ENCODE data around the gene NANS. TPM values are rescaled to one million over a fixed set of nuclear protein-coding genes. Genes with fewer than 3 reads are reported as not detected.

NANS gene
- total RNA-seq, 1 experiment from 2014 or later, result 57.9 TPM

DNA sequence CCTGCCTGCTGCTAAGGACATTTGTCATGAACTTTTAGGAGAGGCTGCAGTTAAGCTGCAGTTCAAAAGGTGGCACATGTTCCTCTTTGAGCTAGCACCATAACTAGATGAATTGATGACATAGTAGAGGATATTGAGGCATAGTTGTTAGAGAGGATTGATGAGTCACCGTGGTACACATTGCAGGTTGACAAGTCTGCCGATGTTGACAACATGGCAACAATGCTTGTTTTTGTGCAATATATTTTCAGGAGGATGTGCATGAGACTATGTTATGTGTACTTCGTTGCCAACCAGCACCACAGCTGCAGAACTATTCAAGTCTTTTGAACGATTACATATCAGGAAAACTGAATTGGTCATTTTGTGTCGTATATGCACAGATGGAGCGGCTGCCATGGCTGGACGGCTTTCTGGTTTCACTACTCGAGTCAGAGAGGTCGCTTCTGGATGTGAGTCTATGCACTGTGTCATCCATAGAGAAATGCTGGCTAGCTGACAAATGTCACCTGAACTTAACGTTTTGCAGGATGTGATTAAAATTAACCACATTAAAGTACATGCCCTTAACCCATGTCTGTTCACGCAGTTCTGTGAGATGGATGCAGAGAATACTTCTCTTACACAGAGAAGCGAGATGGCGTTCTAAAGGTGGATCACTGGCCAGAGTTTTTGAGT, 49.1 kb upstream of the NANS start:
- H3K4me1 Mint-ChIP-seq, result peaks cover 3% of the 10 kb centered on the region
- peak; percentile 67 for TF ChIP-seq GABPB1 (CRISPR knock-in tag; IDR thresholded peaks at IDR 0.05)
- TF ChIP-seq, protein P1, sequence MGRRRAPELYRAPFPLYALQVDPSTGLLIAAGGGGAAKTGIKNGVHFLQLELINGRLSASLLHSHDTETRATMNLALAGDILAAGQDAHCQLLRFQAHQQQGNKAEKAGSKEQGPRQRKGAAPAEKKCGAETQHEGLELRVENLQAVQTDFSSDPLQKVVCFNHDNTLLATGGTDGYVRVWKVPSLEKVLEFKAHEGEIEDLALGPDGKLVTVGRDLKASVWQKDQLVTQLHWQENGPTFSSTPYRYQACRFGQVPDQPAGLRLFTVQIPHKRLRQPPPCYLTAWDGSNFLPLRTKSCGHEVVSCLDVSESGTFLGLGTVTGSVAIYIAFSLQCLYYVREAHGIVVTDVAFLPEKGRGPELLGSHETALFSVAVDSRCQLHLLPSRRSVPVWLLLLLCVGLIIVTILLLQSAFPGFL (CRISPR knock-in tag; IDR thresholded peaks at IDR 0.05; ENCODE audit: borderline replicate concordance), result no peak
- no peak for ATAC-seq
- H3K27me3 Mint-ChIP-seq (ENCODE audit: low read depth), result no peaks in the 10 kb centered on the region
- no peaks in the 10 kb centered on the region for H3K9me3 Mint-ChIP-seq
- CTCF ChIA-PET, result interaction anchor here (1.2 kb wide), 1 partner anchor 85 kb away, joined by 3 read pairs; the partner anchor contains the start of gene TRMO
- no peak for DNase-seq (ENCODE audit: low spot score)
- POLR2A ChIA-PET, result no interaction called here
- H3K36me3 Mint-ChIP-seq, result peaks cover 71% of the 10 kb centered on the region
- no peak overlapping the region for H3K27ac Mint-ChIP-seq
- no peak overlapping the region for H3K4me3 Mint-ChIP-seq

DNA sequence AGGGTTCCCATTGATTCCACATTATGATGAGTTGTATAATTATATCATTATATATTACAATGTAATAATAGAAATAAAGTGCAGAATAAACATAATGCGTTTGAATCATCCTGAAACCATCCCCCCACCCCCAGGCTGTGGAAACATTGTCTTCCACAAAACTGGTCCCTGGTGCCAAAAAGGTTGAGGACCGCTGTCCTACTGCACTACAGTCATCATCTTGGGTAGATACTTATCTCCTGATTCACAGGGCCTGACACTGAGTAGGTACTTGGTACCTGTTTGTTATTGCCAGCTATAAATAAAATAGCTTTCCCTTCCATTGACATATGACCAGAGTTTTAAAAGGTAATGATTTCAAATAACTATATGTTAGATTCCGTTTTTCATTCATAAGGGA, 47.8 kb upstream of the NANS start:
- ChIA-PET POLR2A (interaction anchor here (0.5 kb wide), 1 partner anchor 84 kb away, joined by 3 read pairs; no protein-coding TSS in a partner anchor), CTCF (interaction anchor here (0.6 kb wide), 1 partner anchor 235 kb away, joined by 5 read pairs; no protein-coding TSS in a partner anchor)
- Mint-ChIP-seq H3K36me3 (peaks cover 85% of the 10 kb centered on the region), H3K27me3 (ENCODE audit: low read depth) (no peaks in the 10 kb centered on the region), H3K4me1 (peaks cover 3% of the 10 kb centered on the region), H3K27ac (no peak overlapping the region), H3K4me3 (no peak overlapping the region), H3K9me3 (no peaks in the 10 kb centered on the region)
- DNase-seq (ENCODE audit: low spot score), result no peak
- ATAC-seq, result no peak
- TF ChIP-seq, protein P2, sequence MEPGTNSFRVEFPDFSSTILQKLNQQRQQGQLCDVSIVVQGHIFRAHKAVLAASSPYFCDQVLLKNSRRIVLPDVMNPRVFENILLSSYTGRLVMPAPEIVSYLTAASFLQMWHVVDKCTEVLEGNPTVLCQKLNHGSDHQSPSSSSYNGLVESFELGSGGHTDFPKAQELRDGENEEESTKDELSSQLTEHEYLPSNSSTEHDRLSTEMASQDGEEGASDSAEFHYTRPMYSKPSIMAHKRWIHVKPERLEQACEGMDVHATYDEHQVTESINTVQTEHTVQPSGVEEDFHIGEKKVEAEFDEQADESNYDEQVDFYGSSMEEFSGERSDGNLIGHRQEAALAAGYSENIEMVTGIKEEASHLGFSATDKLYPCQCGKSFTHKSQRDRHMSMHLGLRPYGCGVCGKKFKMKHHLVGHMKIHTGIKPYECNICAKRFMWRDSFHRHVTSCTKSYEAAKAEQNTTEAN (CRISPR knock-in tag; IDR thresholded peaks at IDR 0.05), result no peak
- TF ChIP-seq ZNF263 (CRISPR knock-in tag; IDR thresholded peaks at IDR 0.05; ENCODE audit: low read depth) (no peak), NR2C2 (CRISPR knock-in tag; IDR thresholded peaks at IDR 0.05) (no peak), ZNF121 (CRISPR knock-in tag; IDR thresholded peaks at IDR 0.05) (no peak), EMX1 (CRISPR knock-in tag; IDR thresholded peaks at IDR 0.05) (no peak), CREM (CRISPR knock-in tag; IDR thresholded peaks at IDR 0.05) (no peak), ESRRA (CRISPR knock-in tag; IDR thresholded peaks at IDR 0.05; ENCODE audit: borderline replicate concordance) (no peak), TP53 (CRISPR knock-in tag; IDR thresholded peaks at IDR 0.05) (no peak), GTF2I (CRISPR knock-in tag; conservative IDR thresholded peaks at IDR 0.05) (no peak), FOXK1 (CRISPR knock-in tag; IDR thresholded peaks at IDR 0.05) (no peak), PRRX2 (CRISPR knock-in tag; IDR thresholded peaks at IDR 0.05) (no peak), IRF2 (CRISPR knock-in tag; IDR thresholded peaks at IDR 0.05; ENCODE audit: borderline replicate concordance, low read depth) (no peak)
- TF ChIP-seq, protein P3, sequence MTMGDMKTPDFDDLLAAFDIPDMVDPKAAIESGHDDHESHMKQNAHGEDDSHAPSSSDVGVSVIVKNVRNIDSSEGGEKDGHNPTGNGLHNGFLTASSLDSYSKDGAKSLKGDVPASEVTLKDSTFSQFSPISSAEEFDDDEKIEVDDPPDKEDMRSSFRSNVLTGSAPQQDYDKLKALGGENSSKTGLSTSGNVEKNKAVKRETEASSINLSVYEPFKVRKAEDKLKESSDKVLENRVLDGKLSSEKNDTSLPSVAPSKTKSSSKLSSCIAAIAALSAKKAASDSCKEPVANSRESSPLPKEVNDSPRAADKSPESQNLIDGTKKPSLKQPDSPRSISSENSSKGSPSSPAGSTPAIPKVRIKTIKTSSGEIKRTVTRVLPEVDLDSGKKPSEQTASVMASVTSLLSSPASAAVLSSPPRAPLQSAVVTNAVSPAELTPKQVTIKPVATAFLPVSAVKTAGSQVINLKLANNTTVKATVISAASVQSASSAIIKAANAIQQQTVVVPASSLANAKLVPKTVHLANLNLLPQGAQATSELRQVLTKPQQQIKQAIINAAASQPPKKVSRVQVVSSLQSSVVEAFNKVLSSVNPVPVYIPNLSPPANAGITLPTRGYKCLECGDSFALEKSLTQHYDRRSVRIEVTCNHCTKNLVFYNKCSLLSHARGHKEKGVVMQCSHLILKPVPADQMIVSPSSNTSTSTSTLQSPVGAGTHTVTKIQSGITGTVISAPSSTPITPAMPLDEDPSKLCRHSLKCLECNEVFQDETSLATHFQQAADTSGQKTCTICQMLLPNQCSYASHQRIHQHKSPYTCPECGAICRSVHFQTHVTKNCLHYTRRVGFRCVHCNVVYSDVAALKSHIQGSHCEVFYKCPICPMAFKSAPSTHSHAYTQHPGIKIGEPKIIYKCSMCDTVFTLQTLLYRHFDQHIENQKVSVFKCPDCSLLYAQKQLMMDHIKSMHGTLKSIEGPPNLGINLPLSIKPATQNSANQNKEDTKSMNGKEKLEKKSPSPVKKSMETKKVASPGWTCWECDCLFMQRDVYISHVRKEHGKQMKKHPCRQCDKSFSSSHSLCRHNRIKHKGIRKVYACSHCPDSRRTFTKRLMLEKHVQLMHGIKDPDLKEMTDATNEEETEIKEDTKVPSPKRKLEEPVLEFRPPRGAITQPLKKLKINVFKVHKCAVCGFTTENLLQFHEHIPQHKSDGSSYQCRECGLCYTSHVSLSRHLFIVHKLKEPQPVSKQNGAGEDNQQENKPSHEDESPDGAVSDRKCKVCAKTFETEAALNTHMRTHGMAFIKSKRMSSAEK (CRISPR knock-in tag; IDR thresholded peaks at IDR 0.05; ENCODE audit: borderline replicate concordance), result no peak
- TF ChIP-seq, protein P4, sequence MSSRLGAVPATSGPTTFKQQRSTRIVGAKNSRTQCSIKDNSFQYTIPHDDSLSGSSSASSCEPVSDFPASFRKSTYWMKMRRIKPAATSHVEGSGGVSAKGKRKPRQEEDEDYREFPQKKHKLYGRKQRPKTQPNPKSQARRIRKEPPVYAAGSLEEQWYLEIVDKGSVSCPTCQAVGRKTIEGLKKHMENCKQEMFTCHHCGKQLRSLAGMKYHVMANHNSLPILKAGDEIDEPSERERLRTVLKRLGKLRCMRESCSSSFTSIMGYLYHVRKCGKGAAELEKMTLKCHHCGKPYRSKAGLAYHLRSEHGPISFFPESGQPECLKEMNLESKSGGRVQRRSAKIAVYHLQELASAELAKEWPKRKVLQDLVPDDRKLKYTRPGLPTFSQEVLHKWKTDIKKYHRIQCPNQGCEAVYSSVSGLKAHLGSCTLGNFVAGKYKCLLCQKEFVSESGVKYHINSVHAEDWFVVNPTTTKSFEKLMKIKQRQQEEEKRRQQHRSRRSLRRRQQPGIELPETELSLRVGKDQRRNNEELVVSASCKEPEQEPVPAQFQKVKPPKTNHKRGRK (CRISPR knock-in tag; IDR thresholded peaks at IDR 0.05; ENCODE audit: borderline replicate concordance), result no peak
- TF ChIP-seq, protein P5, sequence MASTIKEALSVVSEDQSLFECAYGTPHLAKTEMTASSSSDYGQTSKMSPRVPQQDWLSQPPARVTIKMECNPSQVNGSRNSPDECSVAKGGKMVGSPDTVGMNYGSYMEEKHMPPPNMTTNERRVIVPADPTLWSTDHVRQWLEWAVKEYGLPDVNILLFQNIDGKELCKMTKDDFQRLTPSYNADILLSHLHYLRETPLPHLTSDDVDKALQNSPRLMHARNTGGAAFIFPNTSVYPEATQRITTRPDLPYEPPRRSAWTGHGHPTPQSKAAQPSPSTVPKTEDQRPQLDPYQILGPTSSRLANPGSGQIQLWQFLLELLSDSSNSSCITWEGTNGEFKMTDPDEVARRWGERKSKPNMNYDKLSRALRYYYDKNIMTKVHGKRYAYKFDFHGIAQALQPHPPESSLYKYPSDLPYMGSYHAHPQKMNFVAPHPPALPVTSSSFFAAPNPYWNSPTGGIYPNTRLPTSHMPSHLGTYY (CRISPR knock-in tag; IDR thresholded peaks at IDR 0.05), result no peak
- TF ChIP-seq, protein P6, sequence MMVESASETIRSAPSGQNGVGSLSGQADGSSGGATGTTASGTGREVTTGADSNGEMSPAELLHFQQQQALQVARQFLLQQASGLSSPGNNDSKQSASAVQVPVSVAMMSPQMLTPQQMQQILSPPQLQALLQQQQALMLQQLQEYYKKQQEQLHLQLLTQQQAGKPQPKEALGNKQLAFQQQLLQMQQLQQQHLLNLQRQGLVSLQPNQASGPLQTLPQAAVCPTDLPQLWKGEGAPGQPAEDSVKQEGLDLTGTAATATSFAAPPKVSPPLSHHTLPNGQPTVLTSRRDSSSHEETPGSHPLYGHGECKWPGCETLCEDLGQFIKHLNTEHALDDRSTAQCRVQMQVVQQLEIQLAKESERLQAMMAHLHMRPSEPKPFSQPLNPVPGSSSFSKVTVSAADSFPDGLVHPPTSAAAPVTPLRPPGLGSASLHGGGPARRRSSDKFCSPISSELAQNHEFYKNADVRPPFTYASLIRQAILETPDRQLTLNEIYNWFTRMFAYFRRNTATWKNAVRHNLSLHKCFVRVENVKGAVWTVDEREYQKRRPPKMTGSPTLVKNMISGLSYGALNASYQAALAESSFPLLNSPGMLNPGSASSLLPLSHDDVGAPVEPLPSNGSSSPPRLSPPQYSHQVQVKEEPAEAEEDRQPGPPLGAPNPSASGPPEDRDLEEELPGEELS (CRISPR knock-in tag; IDR thresholded peaks at IDR 0.05), result no peak
- TF ChIP-seq, protein P7, sequence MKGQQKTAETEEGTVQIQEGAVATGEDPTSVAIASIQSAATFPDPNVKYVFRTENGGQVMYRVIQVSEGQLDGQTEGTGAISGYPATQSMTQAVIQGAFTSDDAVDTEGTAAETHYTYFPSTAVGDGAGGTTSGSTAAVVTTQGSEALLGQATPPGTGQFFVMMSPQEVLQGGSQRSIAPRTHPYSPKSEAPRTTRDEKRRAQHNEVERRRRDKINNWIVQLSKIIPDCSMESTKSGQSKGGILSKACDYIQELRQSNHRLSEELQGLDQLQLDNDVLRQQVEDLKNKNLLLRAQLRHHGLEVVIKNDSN (CRISPR knock-in tag; IDR thresholded peaks at IDR 0.05), result no peak
- TF ChIP-seq, protein P8, sequence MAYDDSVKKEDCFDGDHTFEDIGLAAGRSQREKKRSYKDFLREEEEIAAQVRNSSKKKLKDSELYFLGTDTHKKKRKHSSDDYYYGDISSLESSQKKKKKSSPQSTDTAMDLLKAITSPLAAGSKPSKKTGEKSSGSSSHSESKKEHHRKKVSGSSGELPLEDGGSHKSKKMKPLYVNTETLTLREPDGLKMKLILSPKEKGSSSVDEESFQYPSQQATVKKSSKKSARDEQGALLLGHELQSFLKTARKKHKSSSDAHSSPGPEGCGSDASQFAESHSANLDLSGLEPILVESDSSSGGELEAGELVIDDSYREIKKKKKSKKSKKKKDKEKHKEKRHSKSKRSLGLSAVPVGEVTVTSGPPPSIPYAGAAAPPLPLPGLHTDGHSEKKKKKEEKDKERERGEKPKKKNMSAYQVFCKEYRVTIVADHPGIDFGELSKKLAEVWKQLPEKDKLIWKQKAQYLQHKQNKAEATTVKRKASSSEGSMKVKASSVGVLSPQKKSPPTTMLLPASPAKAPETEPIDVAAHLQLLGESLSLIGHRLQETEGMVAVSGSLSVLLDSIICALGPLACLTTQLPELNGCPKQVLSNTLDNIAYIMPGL (CRISPR knock-in tag; IDR thresholded peaks at IDR 0.05), result no peak
